Activated T-cell treated with anti-CD3 and anti-CD28 coated beads for 4 hours (primary cell): ENCODE data around the gene CACNA2D4.

ENCODE experiments used
- DNase-seq: peaks from one replicate; pipeline ENCODE4 v3.0.0-alpha.2; 2020

CACNA2D4 gene

GRCh38 chr12:1885599-1886245, 32.7 kb downstream of the CACNA2D4 start:
- DNase-seq: no peak

- no peak for DNase-seq
Measured at GRCh38 chr12:1885082-1885596, 33.3 kb downstream of the CACNA2D4 start.

- no peak for DNase-seq
Measured at GRCh38 chr12:1884651-1885050, 33.8 kb downstream of the CACNA2D4 start.

- DNase-seq: no peak
Measured at GRCh38 chr12:1883513-1883912, 34.9 kb downstream of the CACNA2D4 start.

GRCh38 chr12:1882850-1883470, 35.5 kb downstream of the CACNA2D4 start:
- no peak for DNase-seq

GRCh38 chr12:1882405-1882804, 36.0 kb downstream of the CACNA2D4 start:
- no peak for DNase-seq

GRCh38 chr12:1881936-1882335, 36.5 kb downstream of the CACNA2D4 start:
- no peak for DNase-seq

- no peak for DNase-seq
Measured at GRCh38 chr12:1881301-1881700, 37.2 kb downstream of the CACNA2D4 start.

- no peak for DNase-seq
Measured at GRCh38 chr12:1880876-1881275, 37.6 kb downstream of the CACNA2D4 start.

GRCh38 chr12:1880153-1880845, 38.2 kb downstream of the CACNA2D4 start:
- DNase-seq: no peak

- no peak for DNase-seq
Measured at GRCh38 chr12:1879633-1880032, 38.8 kb downstream of the CACNA2D4 start.

GRCh38 chr12:1878695-1879094, 39.8 kb downstream of the CACNA2D4 start:
- no peak for DNase-seq

- no peak for DNase-seq
Measured at GRCh38 chr12:1878214-1878613, 40.2 kb downstream of the CACNA2D4 start.

GRCh38 chr12:1877169-1877878, 41.1 kb downstream of the CACNA2D4 start:
- no peak for DNase-seq

- DNase-seq: no peak
Measured at GRCh38 chr12:1876086-1876485, 42.4 kb downstream of the CACNA2D4 start.

GRCh38 chr12:1875608-1876007, 42.8 kb downstream of the CACNA2D4 start:
- no peak for DNase-seq

- no peak for DNase-seq
Measured at GRCh38 chr12:1873531-1874510, 44.6 kb downstream of the CACNA2D4 start.

GRCh38 chr12:1872448-1872847, 46.0 kb downstream of the CACNA2D4 start:
- DNase-seq: no peak

- no peak for DNase-seq
Measured at GRCh38 chr12:1872001-1872400, 46.5 kb downstream of the CACNA2D4 start.

- no peak for DNase-seq
Measured at GRCh38 chr12:1870998-1871917, 47.2 kb downstream of the CACNA2D4 start.

- DNase-seq: no peak
Measured at GRCh38 chr12:1870086-1870485, 48.4 kb downstream of the CACNA2D4 start.
